PFSK-1 (cell line): Measurements from ENCODE around the gene ADGRL4.

ENCODE experiments used
- FOXP2 ChIP-seq: optimal IDR thresholded peaks from 2 replicates; pipeline ENCODE3; 2011; ENCODE audit warnings: borderline replicate concordance, control low read depth, inconsistent platforms; ENCODE audit not compliant: insufficient read depth; ENCODE audit errors: extremely low read length, extremely low read depth
- POLR2AphosphoS5 ChIP-seq: IDR thresholded peaks from 2 replicates; pipeline ENCODE4 v1.6.1; 2012; ENCODE audit warnings: low read depth, mild to moderate bottlenecking, control low read depth, low read length, moderate library complexity
- REST ChIP-seq, 2 experiments: IDR thresholded peaks; 2 replicates each; pipeline versions ENCODE4 v1.6.1 to v1.8.0; 2011 to 2012; ENCODE audit warnings: low read depth in 2 of 2, low read length in 2 of 2, control low read depth in 1 of 2, inconsistent platforms in 1 of 2, mild to moderate bottlenecking in 1 of 2, moderate library complexity in 1 of 2; ENCODE audit not compliant: insufficient read depth in 1 of 2
- SIN3A ChIP-seq: IDR thresholded peaks from 2 replicates; pipeline ENCODE4 v1.6.1; 2012; ENCODE audit warnings: mild to moderate bottlenecking, low read length, moderate library complexity, borderline replicate concordance; ENCODE audit not compliant: insufficient read depth
- TAF1 ChIP-seq: IDR thresholded peaks from 2 replicates; pipeline ENCODE4 v1.6.1; 2012; ENCODE audit warnings: low read length, control low read depth, borderline replicate concordance; ENCODE audit not compliant: insufficient read depth

ADGRL4 gene

GRCh38 chr1:78972723-78973122 lies 33.8 kb downstream of the ADGRL4 start:
- TF ChIP-seq REST (IDR thresholded peaks at IDR 0.05; ENCODE audit: insufficient read depth in 1 of 2, low read depth in 2 of 2, low read length in 2 of 2), result no peak
- no peak for TF ChIP-seq FOXP2
- no peak for TF ChIP-seq SIN3A
- no peak for TF ChIP-seq TAF1
- TF ChIP-seq POLR2AphosphoS5, result no peak

GRCh38 chr1:78958711-78959110 lies 47.8 kb downstream of the ADGRL4 start:
- TF ChIP-seq TAF1 (no peak), FOXP2 (no peak), REST (IDR thresholded peaks at IDR 0.05; ENCODE audit: insufficient read depth in 1 of 2, low read depth in 2 of 2, low read length in 2 of 2) (no peak), SIN3A (no peak), POLR2AphosphoS5 (no peak)

GRCh38 chr1:78950826-78951225 lies 55.7 kb downstream of the ADGRL4 start:
- TF ChIP-seq POLR2AphosphoS5 (no peak), FOXP2 (no peak), SIN3A (no peak), TAF1 (no peak), REST (IDR thresholded peaks at IDR 0.05; ENCODE audit: insufficient read depth in 1 of 2, low read depth in 2 of 2, low read length in 2 of 2) (no peak)

- no peak for TF ChIP-seq TAF1
- TF ChIP-seq FOXP2, result no peak
- no peak for TF ChIP-seq SIN3A
- no peak for TF ChIP-seq POLR2AphosphoS5
- TF ChIP-seq REST (IDR thresholded peaks at IDR 0.05; ENCODE audit: insufficient read depth in 1 of 2, low read depth in 2 of 2, low read length in 2 of 2), result no peak
These were observed 57.3 kb downstream of the ADGRL4 start for GRCh38 chr1:78949227-78949626.

GRCh38 chr1:78919150-78919549 lies 87.4 kb downstream of the ADGRL4 start:
- no peak for TF ChIP-seq POLR2AphosphoS5
- no peak for TF ChIP-seq TAF1
- no peak for TF ChIP-seq REST (IDR thresholded peaks at IDR 0.05; ENCODE audit: insufficient read depth in 1 of 2, low read depth in 2 of 2, low read length in 2 of 2)
- TF ChIP-seq FOXP2, result no peak
